Measurements from ENCODE around the gene PSMA2.

DNA sequence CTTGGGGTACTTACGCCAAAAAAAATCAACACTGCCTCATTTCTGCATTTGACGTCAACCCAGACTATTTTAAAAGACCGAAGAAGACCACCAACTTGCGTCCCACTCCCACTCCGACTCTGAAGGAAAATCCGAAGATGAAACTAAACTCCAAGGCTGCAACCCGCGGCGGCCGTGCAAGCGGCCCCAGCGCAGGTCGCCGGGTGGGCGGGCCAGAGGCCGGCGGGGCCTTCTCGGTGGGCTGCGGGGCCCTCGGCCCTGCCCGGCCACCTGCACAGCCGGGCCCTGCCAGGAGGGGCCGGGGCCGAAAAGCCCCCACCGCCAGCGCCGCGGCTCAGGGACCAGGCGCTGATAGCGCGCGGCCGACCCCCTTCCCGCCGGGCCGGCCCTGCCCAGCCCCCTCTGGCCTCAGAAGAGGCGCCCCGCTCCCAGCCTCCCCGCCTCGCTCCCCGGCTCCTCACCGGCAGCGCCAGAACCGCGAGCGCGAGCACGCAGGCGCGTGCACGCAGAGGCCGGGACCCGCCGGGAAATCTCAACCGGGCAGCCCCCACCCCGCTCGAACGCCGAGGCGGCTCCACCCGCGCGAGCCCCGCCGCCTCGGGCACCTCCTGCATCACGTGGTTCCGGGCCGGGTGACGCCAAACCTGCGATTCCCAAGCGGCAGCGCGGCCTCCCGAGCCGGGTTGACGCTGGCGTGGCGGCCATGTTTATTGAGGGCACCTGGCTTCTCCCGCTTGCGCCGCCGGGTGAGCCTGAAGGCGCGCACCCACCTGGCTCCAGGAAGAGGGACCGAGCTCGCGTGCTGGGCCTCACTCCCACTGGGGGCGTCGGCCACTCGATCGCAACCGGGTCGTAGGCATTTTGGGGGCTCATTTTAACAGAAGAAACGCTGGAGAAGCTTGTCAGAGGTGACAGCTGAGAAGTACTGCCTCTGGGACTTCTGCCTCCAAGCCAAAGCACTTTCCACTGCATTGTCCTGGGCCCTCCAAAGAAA lies 20.2 kb downstream of the PSMA2 start, which contains the start of gene C7orf25:
- TF ChIP-seq, protein P1, sequence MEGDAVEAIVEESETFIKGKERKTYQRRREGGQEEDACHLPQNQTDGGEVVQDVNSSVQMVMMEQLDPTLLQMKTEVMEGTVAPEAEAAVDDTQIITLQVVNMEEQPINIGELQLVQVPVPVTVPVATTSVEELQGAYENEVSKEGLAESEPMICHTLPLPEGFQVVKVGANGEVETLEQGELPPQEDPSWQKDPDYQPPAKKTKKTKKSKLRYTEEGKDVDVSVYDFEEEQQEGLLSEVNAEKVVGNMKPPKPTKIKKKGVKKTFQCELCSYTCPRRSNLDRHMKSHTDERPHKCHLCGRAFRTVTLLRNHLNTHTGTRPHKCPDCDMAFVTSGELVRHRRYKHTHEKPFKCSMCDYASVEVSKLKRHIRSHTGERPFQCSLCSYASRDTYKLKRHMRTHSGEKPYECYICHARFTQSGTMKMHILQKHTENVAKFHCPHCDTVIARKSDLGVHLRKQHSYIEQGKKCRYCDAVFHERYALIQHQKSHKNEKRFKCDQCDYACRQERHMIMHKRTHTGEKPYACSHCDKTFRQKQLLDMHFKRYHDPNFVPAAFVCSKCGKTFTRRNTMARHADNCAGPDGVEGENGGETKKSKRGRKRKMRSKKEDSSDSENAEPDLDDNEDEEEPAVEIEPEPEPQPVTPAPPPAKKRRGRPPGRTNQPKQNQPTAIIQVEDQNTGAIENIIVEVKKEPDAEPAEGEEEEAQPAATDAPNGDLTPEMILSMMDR (IDR thresholded peaks at IDR 0.05 in 4 of 5, conservative IDR thresholded peaks at IDR 0.05 in 1 of 5) = no peak
- TF ChIP-seq POLR2A (IDR thresholded peaks at IDR 0.05) = peak; percentile 38 to 47

Measured in gastrocnemius medialis (tissue), 4 donors.